Panc1 (cell line): ENCODE results near the gene ARL5A. TPM values are rescaled to one million over a fixed set of nuclear protein-coding genes. Genes with fewer than 3 reads are reported as not detected.

ENCODE experiments used
- ATAC-seq: fragments of 200-7000 bp; cut with Tn5 transposase; 2 replicates; pipeline ENCODE4 v1.9.1; 2020; ENCODE audit warnings: mild to moderate bottlenecking, moderate library complexity
- BruUV-seq: library from RNA; stranded (reverse); fragments of 400-500 nt; replicated peaks from 2 replicates; lab custom pipeline; 2021; lab: Mats Ljungman, UMichigan
- CTCF ChIA-PET: fragments of 300-600 bp; sonication (Branson Sonifier 250); formaldehyde crosslinking; loops from one replicate; lab custom pipeline; 2022; ENCODE audit warnings: antibody characterized with exemption; lab: Charles Lee
- POLR2A ChIA-PET: fragments of 300-600 bp; sonication (Branson Sonifier 250); formaldehyde crosslinking; loops from one replicate; lab custom pipeline; 2022; ENCODE audit warnings: antibody characterized with exemption; lab: Charles Lee
- DNase-seq: peaks from one replicate; pipeline ENCODE4 v3.0.0-alpha.2; 2010; ENCODE audit warnings: low read depth, low spot score
- H3K27ac ChIP-seq: 2 replicates; pipeline ENCODE4 v1.5.1; 2011; ENCODE audit warnings: mild to moderate bottlenecking, low read length, inconsistent platforms
- H3K27me3 ChIP-seq: fragments of 200-500 bp; sonication (Bioruptor generic); 2 replicates; pipeline ENCODE4 v1.6.0; 2014; ENCODE audit warnings: low read length, inconsistent platforms; ENCODE audit not compliant: control insufficient read depth, insufficient read depth
- H3K36me3 ChIP-seq: fragments of 200-500 bp; sonication (Bioruptor generic); 2 replicates; pipeline ENCODE4 v1.5.1; 2014; ENCODE audit warnings: inconsistent platforms, mild to moderate bottlenecking, low read length, moderate library complexity; ENCODE audit not compliant: control insufficient read depth, insufficient read depth
- H3K4me1 ChIP-seq: 2 replicates; pipeline ENCODE4 v1.5.1; 2011; ENCODE audit warnings: inconsistent platforms, mild to moderate bottlenecking, low read length, moderate library complexity; ENCODE audit not compliant: control insufficient read depth, insufficient read depth
- H3K4me3 ChIP-seq, 2 experiments: 2 replicates each; pipeline ENCODE4 v1.5.1; 2011 to 2012; ENCODE audit warnings: low read depth in 2 of 2, low read length in 2 of 2, mild to moderate bottlenecking in 2 of 2, inconsistent platforms in 1 of 2, moderate library complexity in 1 of 2
- H3K9me3 ChIP-seq: fragments of 200-500 bp; sonication (Bioruptor generic); 2 replicates; pipeline ENCODE4 v1.5.1; 2014; ENCODE audit warnings: low read depth, mild to moderate bottlenecking, inconsistent platforms, low read length, moderate library complexity; ENCODE audit not compliant: control insufficient read depth, insufficient read depth
- CTCF ChIP-seq: fragments of 450-650 bp; IDR thresholded peaks from 2 replicates; pipeline ENCODE4 v1.5.1; 2017; ENCODE audit warnings: mild to moderate bottlenecking
- POLR2AphosphoS5 ChIP-seq: IDR thresholded peaks from 2 replicates; pipeline ENCODE4 v1.6.1; 2012; ENCODE audit warnings: mild to moderate bottlenecking, low read depth, low read length, moderate library complexity
- REST ChIP-seq, 2 experiments: IDR thresholded peaks; 2 replicates each; pipeline ENCODE4 v1.6.1; 2011 to 2012; ENCODE audit warnings: low read depth in 2 of 2, control low read depth in 1 of 2, low read length in 1 of 2, mild to moderate bottlenecking in 1 of 2, moderate library complexity in 1 of 2; ENCODE audit not compliant: insufficient read depth in 1 of 2
- SIN3A ChIP-seq: IDR thresholded peaks from 2 replicates; pipeline ENCODE4 v1.6.1; 2012; ENCODE audit warnings: low read depth, mild to moderate bottlenecking, low read length, moderate library complexity, borderline replicate concordance; ENCODE audit not compliant: insufficient read depth
- TCF7L2 ChIP-seq: IDR thresholded peaks from 2 replicates; pipeline ENCODE4 v1.6.1; 2011; ENCODE audit warnings: mild to moderate bottlenecking, low read depth, low read length, inconsistent platforms
- in situ Hi-C: cut with HindIII; loops from 2 replicates; pipeline ENCODE4 v1.10.0; 2016; ENCODE audit warnings: low sequenced_read_pairs, low pct_unique_long_range_greater_than_20kb
- intact Hi-C: fragments of 100-400 bp; cut with micrococcal nuclease; formaldehyde crosslinking; loops from one replicate; pipeline ENCODE4 v1.10.0; 2022; ENCODE audit not compliant: unreplicated experiment
- total RNA-seq: library from RNA; stranded (reverse); gene quantifications from one replicate; pipeline ENCODE4 v1.2.1, GENCODE V29; 2021; ENCODE audit not compliant: unreplicated experiment

Gene ARL5A
- total RNA-seq, 1 experiment from 2014 or later, result 47.5 TPM

- H3K27me3 ChIP-seq, result peaks cover under 1% of the 10 kb centered on the region
- BruUV-seq, result no TSS peak
- POLR2A ChIA-PET, result no interaction called here
- DNase-seq (no peak), ATAC-seq (no peak)
- no peak overlapping the region for H3K4me3 ChIP-seq
- H3K4me1 ChIP-seq, result no peaks in the 10 kb centered on the region; the same call in 1 of the 2 replicates
- no peak overlapping the region for H3K27ac ChIP-seq
- CTCF ChIA-PET, result no interaction called here
- TF ChIP-seq SIN3A (no peak), CTCF (no peak), POLR2AphosphoS5 (no peak), TCF7L2 (no peak), REST (IDR thresholded peaks at IDR 0.05; ENCODE audit: insufficient read depth in 1 of 2, low read depth in 2 of 2, low read length in 1 of 2) (no peak)
- no peaks in the 10 kb centered on the region for H3K36me3 ChIP-seq
- H3K9me3 ChIP-seq, result no peaks in the 10 kb centered on the region
- in situ Hi-C loops, result no loop called here
- intact Hi-C loops, result no loop called here
These were observed 71.4 kb downstream of the ARL5A start for GRCh38 chr2:151756820-151757219.

GRCh38 chr2:151754253-151754897, 73.8 kb downstream of the ARL5A start:
- Histone ChIP-seq H3K27me3 (peaks cover 4% of the 10 kb centered on the region), H3K36me3 (no peaks in the 10 kb centered on the region), H3K4me3 (no peak overlapping the region), H3K9me3 (no peaks in the 10 kb centered on the region; the same call in 1 of the 2 replicates), H3K4me1 (no peaks in the 10 kb centered on the region), H3K27ac (no peak overlapping the region)
- DNase-seq, result no peak
- in situ Hi-C loops (no loop called here), intact Hi-C loops (no loop called here)
- no peak for TF ChIP-seq CTCF
- no peak for TF ChIP-seq POLR2AphosphoS5
- TF ChIP-seq TCF7L2, result no peak
- TF ChIP-seq REST (IDR thresholded peaks at IDR 0.05; ENCODE audit: insufficient read depth in 1 of 2, low read depth in 2 of 2, low read length in 1 of 2), result no peak
- TF ChIP-seq SIN3A, result no peak
- BruUV-seq, result no TSS peak
- CTCF ChIA-PET, result no interaction called here
- ATAC-seq, result no peak
- POLR2A ChIA-PET, result no interaction called here
